Measurements from ENCODE around the gene SLC6A19.

DNA sequence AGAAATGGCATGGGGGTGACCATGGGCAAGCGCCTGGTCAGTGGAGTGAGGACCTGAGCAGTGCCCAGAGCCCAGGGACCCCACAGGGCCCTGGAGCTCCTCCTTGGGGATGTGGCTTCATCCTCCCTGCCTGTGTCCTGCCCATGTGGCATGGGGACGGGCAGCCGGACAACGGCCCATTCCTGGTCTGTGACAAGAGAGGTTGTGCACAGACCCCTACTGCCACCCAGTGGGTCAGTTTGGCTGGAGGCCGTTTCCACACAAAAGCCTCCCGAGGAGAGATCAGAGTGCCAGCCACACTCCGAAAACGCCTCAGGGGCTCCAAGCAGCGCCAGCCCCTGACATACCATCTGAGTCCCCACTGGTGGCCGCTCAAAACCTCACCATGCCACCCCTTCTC is 43.6 kb downstream of the SLC6A19 start:
- TF ChIP-seq, protein P1, sequence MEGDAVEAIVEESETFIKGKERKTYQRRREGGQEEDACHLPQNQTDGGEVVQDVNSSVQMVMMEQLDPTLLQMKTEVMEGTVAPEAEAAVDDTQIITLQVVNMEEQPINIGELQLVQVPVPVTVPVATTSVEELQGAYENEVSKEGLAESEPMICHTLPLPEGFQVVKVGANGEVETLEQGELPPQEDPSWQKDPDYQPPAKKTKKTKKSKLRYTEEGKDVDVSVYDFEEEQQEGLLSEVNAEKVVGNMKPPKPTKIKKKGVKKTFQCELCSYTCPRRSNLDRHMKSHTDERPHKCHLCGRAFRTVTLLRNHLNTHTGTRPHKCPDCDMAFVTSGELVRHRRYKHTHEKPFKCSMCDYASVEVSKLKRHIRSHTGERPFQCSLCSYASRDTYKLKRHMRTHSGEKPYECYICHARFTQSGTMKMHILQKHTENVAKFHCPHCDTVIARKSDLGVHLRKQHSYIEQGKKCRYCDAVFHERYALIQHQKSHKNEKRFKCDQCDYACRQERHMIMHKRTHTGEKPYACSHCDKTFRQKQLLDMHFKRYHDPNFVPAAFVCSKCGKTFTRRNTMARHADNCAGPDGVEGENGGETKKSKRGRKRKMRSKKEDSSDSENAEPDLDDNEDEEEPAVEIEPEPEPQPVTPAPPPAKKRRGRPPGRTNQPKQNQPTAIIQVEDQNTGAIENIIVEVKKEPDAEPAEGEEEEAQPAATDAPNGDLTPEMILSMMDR (conservative IDR thresholded peaks at IDR 0.05; ENCODE audit: low read depth, low read length): no peak
- no peak for TF ChIP-seq EZH2 (IDR thresholded peaks at IDR 0.05; ENCODE audit: borderline replicate concordance, low read depth, low read length, poor library complexity, severe bottlenecking)

Data from A673 (cell line).